AG08396 (cell line): ENCODE measurements around the gene SART1.
A peak's percentile ranks its signal among the peaks of the same experiment; 100 is the strongest.

Experiments used
- DNase-seq: peaks from one replicate; pipeline ENCODE4 v3.0.0; 2012; ENCODE audit warnings: low spot score, mixed read lengths

The SART1 gene

DNA sequence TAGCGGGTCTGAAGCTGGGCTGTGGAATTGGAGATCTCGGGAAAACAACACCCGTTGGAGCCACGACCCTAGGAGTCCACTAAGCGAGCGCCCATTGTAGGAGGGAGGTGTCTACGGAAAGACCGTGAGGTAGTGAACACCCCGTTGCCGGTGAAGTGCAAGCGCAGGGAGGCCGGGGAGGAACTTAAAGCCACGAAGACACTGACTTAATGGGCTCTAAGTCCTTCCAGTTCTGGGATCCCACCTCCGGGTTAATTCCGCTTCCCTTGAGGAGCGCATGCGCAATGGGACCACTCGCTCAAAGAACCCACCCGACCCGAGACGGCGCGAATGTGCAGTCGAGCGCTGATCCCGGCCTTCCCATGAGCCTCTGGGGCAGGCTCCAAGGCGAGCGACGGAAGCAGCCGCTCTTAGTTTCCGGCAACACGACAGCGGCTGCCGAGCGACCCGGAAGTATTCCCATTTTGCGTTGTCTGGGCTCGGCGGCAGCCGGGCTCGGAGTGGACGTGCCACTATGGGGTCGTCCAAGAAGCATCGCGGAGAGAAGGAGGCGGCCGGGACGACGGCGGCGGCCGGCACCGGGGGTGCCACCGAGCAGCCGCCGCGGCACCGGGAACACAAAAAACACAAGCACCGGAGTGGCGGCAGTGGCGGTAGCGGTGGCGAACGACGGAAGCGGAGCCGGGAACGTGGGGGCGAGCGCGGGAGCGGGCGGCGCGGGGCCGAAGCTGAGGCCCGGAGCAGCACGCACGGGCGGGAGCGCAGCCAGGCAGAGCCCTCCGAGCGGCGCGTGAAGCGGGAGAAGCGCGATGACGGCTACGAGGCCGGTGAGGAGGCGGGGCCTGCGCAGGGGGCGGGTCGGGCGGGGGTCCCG, at the start of gene SART1:
TSS of gene SART1 (plus strand) at position 468 of the 874 bp plus-strand sequence. CDS start at position 515, 47 bp downstream.
- peak; percentile 99 for DNase-seq

- DNase-seq: no peak
These were observed 48.7 kb upstream of the SART1 start for GRCh38 chr11:65912845-65913244.

GRCh38 chr11:65915101-65915820, 46.3 kb upstream of the SART1 start:
- no peak for DNase-seq

DNA sequence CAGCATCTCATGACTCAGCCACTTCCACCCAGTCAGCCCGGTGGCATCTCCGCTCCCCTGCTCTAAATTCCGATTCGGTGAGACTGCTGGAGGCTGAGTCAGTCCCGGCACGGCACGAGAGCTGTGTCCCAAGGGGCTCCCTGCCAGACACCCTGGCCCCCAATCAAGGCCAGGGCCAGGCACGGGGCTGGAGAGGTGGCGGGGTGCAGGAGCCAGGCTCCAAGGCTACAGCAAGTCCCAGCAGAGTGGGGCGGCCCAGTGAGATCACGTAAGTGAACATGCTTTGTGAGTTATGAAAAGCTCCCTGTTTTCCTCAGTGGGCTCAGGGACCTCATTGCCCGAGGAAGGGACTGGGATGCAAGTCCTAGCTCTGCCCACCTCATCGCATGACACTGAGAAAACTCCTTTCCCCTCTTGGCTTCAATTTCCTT, 45.7 kb upstream of the SART1 start:
- DNase-seq: peak; percentile 93

GRCh38 chr11:65916391-65916790, 45.1 kb upstream of the SART1 start:
- DNase-seq: no peak

- no peak for DNase-seq
These were observed 44.5 kb upstream of the SART1 start for GRCh38 chr11:65917077-65917433.

GRCh38 chr11:65917434-65918210, 43.9 kb upstream of the SART1 start:
- no peak for DNase-seq

GRCh38 chr11:65918211-65919140, 43.1 kb upstream of the SART1 start, which contains the start of gene C11orf68:
Gene C11orf68, minus strand, starts transcription at chr11:65919062. Its CDS starts 31 bp downstream, at chr11:65919031.
- no peak for DNase-seq

GRCh38 chr11:65919141-65919572, 42.4 kb upstream of the SART1 start, which contains the start of gene DRAP1:
Gene DRAP1, plus strand, starts transcription at chr11:65919426. Its CDS starts 76 bp downstream, at chr11:65919502.
- DNase-seq: peak; percentile 99

DNA sequence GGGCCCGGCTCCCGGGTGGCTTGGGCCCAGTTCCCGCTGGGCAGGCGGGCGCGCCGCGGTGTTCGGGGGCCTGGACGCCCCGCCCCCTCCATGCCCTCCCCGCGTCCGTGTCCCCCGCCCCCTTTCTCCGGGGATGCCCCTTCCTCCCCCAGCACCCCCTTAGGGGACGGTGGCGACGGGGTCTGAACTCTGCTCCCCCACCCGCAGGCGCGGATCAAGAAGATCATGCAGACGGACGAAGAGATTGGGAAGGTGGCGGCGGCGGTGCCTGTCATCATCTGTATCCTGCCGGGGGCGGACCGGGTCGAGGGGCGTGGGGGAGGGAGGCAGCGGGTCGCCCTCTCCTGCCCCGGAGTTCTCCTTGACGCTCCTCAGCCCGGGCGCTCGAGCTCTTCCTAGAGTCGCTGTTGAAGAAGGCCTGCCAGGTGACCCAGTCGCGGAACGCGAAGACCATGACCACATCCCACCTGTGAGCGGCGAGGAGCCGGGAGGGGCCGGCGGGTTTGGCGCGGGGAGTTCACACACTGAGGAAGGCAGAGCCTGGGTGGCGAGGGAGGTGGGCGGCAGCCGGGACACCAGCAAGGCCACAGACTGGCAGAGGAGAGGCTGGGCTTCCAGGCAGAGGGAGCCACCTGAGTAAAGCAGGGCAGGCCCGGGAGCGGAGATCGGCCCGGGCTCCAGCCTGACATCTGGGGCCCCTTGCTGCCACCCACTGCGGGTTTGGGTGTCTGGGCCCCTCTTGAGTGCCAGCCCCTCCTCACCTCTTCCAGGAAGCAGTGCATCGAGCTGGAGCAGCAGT, 41.8 kb upstream of the SART1 start:
- no peak for DNase-seq

GRCh38 chr11:65920372-65920802, 41.1 kb upstream of the SART1 start:
- DNase-seq: no peak

DNA sequence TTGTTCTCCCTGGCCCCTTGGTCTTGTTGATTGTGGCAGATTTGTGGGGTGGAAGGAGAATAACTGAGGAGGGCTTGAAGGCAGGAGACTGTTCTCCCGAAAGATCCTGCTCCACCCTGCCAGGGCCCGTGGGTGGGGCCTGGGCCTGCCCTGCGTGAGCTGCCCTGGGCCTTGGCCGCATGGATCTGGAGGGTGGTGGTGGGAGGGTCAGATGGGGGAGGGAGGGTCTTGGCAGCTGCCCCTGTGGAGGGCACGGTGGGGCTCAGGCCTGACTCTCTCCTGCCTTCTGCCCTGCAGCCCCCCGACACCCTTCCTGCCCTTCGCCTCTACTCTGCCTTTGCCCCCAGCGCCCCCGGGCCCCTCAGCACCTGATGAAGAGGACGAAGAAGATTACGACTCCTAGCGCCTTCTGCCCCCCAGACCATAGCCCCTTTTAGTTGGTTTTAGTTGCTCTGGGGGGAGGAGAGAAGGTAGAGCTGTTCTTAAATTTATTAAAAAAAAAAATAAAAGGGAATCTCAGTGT, 40.4 kb upstream of the SART1 start:
- no peak for DNase-seq

DNA sequence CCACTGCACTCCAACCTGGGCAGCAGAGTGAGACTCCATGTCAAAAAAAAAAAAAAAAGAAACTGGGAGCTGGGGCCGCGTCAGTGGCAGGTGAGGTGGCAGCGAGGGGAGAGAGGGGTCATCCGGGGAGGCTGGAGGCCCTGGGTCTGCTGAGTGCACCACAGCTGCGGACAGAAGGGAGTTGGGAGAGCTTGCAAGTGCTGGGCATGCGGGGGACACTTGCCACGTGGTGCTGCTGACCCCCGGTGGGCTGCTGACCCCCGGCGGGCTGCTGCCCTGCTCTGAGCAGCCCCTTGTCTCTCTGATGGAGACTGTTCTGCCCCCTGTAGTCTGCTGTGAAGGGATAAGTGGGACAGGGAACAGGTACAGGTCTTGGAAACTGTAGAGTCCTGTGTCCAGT, 39.7 kb upstream of the SART1 start:
- no peak for DNase-seq

GRCh38 chr11:65922565-65922964, 39.0 kb upstream of the SART1 start:
- no peak for DNase-seq

GRCh38 chr11:65925397-65925796, 36.1 kb upstream of the SART1 start:
- no peak for DNase-seq

DNA sequence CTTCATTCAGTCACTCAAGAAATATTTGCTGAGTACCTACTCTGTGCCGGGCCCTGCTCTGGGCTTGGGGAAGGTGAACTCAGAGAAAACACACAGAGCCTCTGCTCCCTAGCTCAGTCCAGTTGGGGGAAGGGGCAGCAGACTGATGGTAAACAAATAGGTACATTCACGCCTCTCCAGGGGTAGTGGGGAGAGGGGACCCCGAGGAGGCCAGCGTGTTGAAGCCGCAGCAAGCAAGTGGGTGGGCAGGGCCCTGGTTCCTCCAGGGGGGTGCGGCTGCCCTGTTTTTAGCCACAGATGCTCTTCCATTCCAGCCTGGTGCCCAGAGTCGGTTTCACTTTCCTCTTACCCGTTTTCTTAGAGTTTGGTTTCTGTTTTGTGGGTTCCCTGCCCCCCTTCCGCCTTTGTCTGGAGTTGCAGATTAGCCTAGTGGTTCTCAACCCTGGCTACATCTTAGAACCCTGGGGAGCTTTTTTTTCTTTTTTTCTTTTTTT, 33.6 kb upstream of the SART1 start:
- no peak for DNase-seq

DNA sequence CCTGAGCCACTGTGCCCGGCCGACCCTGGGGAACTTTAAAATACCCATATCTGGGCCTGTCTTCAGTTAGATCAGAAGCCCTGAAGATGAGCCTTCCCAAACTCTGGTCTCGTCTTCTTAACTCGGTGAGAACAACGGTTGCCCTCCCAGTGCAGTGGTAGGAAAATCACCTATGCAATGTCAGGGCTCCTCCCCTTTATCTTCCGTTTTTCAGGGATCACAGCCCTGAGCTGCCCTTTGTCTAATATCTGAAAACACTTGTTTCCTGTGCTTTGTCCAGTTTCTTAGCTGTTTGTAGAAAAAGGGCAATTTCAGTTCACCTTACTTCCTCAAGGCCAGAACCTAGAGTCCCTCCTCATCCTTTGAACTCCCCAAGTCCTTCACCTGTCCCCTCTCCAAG, 32.9 kb upstream of the SART1 start:
- no peak for DNase-seq

DNA sequence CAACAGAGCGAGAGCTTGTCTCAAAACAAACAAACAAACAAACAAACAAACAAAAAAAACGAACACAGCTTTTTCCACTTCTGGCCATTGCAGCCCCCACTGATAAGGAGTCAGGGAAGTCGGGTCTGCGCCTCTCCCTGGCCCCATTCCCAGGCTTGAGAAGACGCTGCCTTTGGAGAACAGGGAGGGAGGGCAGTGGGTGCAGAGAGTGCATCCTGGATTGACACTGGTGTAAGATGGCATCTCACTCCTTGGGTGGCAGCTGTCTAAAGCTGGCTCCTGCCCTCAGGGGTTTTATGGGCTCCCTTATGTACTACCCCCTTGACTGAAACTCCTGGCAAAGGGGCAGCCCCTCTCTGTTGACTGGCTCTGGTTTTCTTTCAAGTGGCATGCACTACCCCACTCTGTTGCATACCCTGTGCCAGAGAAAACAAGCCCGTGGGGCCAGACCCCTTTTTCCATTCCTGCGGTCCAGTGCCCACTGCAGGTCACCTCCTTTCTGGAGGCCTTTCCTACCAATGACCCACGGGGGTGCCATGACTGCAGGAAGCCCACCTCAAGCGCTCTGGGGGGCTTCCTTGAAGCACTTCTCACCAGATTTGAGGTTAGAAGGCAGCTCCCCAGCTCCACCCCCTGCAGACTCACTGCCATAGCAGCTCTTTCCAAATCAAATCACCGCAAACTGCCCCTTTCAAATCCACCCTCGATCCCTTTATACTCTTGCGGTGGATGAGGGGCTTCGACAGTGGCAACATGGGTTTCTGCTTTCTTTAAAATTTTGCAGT, 29.6 kb upstream of the SART1 start:
- DNase-seq: no peak

- no peak for DNase-seq
These were observed 29.0 kb upstream of the SART1 start for GRCh38 chr11:65932558-65932919.
